SU-DHL-6 (cell line): ENCODE data around the gene URI1.

Experiments
- CTCF ChIP-seq: fragments of 200-600 bp; sonication (generic); IDR thresholded peaks from one replicate; pipeline ENCODE4 v1.5.1; 2017; ENCODE audit warnings: antibody characterized with exemption, mild to moderate bottlenecking, low read length, moderate library complexity; ENCODE audit not compliant: insufficient read depth, poor library complexity, severe bottlenecking
- EZH2phosphoT487 ChIP-seq: fragments of 200-600 bp; sonication (generic), shearing (Covaris generic); conservative IDR thresholded peaks from 2 replicates; pipeline ENCODE4 v1.6.1; 2018; ENCODE audit warnings: mild to moderate bottlenecking, antibody characterized with exemption, low read length, moderate library complexity, mixed read lengths

- TF ChIP-seq CTCF (no peak), EZH2phosphoT487 (no peak)
These were observed 29.0 kb downstream of the URI1 start for GRCh38 chr19:29971002-29971401.
